LNCAP (cell line): ENCODE results near the gene SYNE2.

Experiments
- CTCF ChIP-seq: fragments of 450-650 bp; IDR thresholded peaks from 2 replicates; pipeline ENCODE4 v1.5.1; 2017; ENCODE audit warnings: mild to moderate bottlenecking

Gene SYNE2

GRCh38 chr14:64178814-64179213, 326.0 kb downstream of the SYNE2 start:
- TF ChIP-seq CTCF, result no peak

GRCh38 chr14:64184103-64184729, 331.4 kb downstream of the SYNE2 start:
- no peak for TF ChIP-seq CTCF

- no peak for TF ChIP-seq CTCF
Measured at GRCh38 chr14:64185184-64185583, 332.4 kb downstream of the SYNE2 start.

- TF ChIP-seq CTCF, result no peak
Measured at GRCh38 chr14:64186231-64187129, 333.7 kb downstream of the SYNE2 start.

- TF ChIP-seq CTCF, result no peak
Measured at GRCh38 chr14:64187331-64187730, 334.5 kb downstream of the SYNE2 start.

- no peak for TF ChIP-seq CTCF
Measured at GRCh38 chr14:64190974-64191502, 338.2 kb downstream of the SYNE2 start.

- no peak for TF ChIP-seq CTCF
Measured at GRCh38 chr14:64191756-64192155, 339.0 kb downstream of the SYNE2 start.
